Skeletal muscle satellite cell (primary cell): ENCODE results near the gene TREML4.

Source experiments
- H3K27me3 ChIP-seq: 2 replicates; pipeline ENCODE4 v1.7.0; 2013; ENCODE audit warnings: low read length; ENCODE audit not compliant: control insufficient read depth, insufficient read depth
- H3K36me3 ChIP-seq: 2 replicates; pipeline ENCODE4 v1.7.0; 2013; ENCODE audit warnings: mild to moderate bottlenecking, control low read depth, low read length; ENCODE audit not compliant: insufficient read depth
- H3K4me1 ChIP-seq: 2 replicates; pipeline ENCODE4 v1.7.0; 2013; ENCODE audit warnings: low read length; ENCODE audit not compliant: control insufficient read depth, insufficient read depth
- H3K4me2 ChIP-seq: 2 replicates; pipeline ENCODE4 v1.7.0; 2013; ENCODE audit warnings: mild to moderate bottlenecking, low read length
- H3K4me3 ChIP-seq: 2 replicates; pipeline ENCODE4 v1.7.0; 2013; ENCODE audit warnings: low read length
- H3K9ac ChIP-seq: 2 replicates; pipeline ENCODE4 v1.7.0; 2013; ENCODE audit warnings: mild to moderate bottlenecking, low read depth, low read length, moderate library complexity
- H3K9me3 ChIP-seq: replicated peaks from 2 replicates; pipeline ENCODE4 v1.7.0; 2013; ENCODE audit warnings: mild to moderate bottlenecking, control low read depth, low read length

The TREML4 gene

GRCh38 chr6:41209547-41210320 is 18.4 kb upstream of the TREML4 start:
- Histone ChIP-seq H3K9me3 (no peaks in the 10 kb centered on the region), H3K4me1 (no peaks in the 10 kb centered on the region), H3K4me3 (no peak overlapping the region), H3K4me2 (no peak overlapping the region), H3K9ac (no peak overlapping the region), H3K27me3 (peaks cover 8% of the 10 kb centered on the region), H3K36me3 (no peaks in the 10 kb centered on the region)

- Histone ChIP-seq H3K4me3 (no peak overlapping the region), H3K9ac (no peak overlapping the region), H3K4me1 (no peaks in the 10 kb centered on the region), H3K27me3 (peaks cover 8% of the 10 kb centered on the region), H3K36me3 (no peaks in the 10 kb centered on the region), H3K4me2 (no peak overlapping the region), H3K9me3 (no peaks in the 10 kb centered on the region)
These were observed 13.4 kb upstream of the TREML4 start for GRCh38 chr6:41214559-41215238.

DNA sequence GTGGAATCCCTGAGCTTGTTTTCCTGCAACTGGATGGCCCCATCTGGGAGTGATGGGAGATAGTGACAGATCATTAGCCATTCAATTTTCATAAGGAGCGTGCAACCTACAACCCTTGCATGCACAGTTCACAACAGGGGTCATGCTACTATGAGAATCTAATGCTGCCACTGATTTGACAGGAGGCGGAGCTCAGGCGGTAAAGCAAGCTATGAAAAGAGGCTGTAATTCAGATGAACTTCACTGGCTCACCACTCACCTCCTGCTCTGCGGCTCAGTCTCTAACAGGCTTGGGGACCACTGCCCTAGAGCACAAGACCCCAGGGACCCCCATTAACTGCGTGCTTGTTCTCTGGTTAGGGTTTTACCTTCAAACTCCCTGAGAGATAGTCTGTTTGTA is 12.4 kb upstream of the TREML4 start:
- Histone ChIP-seq H3K27me3 (peaks cover 5% of the 10 kb centered on the region), H3K4me3 (no peak overlapping the region), H3K9ac (no peak overlapping the region), H3K36me3 (no peaks in the 10 kb centered on the region), H3K9me3 (no peaks in the 10 kb centered on the region), H3K4me2 (no peak overlapping the region), H3K4me1 (no peaks in the 10 kb centered on the region)

DNA sequence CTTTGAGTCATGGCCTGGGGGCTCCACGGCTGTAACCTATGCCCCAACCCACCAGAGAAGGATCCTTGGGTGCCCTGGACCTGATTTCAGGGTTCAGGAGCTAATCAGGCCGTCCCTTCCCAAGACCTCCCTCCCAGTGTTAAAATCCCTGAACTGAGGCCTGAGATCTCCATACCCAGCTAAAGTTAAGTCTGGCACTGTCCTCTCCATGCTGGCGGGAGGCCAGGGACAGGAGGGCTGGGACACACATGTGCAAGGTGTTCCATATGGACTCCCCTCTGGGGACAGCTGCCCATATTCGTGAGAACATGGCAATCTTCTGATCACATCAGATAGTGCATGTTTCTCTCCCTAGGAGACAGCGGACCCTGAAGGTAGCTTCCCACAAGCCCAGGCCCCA is 11.5 kb upstream of the TREML4 start:
- Histone ChIP-seq H3K4me2 (no peak overlapping the region), H3K9me3 (no peaks in the 10 kb centered on the region), H3K27me3 (peaks cover 5% of the 10 kb centered on the region), H3K36me3 (no peaks in the 10 kb centered on the region), H3K4me1 (no peaks in the 10 kb centered on the region), H3K9ac (no peak overlapping the region), H3K4me3 (no peak overlapping the region)

DNA sequence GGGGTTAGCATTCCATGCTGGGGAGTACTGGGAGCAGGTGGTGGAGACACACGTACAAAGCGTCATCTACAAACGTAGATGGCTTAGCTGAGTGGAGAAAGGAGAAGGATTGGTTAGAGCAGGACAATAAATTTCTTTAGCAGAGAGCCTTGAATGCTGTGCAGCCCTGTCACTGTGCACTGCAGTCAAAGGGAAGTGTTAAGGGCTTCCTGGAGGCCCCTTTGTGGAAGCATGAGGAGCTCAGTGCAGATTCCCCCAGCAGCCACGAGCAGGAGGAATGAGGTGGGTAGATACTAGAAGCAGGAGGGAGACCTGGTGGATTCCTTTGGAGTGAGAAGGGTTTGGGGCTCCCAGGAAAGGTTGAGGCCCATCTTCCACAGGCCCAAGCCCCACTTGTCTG is 6.1 kb upstream of the TREML4 start:
- H3K4me3 ChIP-seq, result no peak overlapping the region
- H3K4me2 ChIP-seq, result no peak overlapping the region
- H3K9ac ChIP-seq, result no peak overlapping the region
- H3K36me3 ChIP-seq, result no peaks in the 10 kb centered on the region
- no peaks in the 10 kb centered on the region for H3K27me3 ChIP-seq
- no peaks in the 10 kb centered on the region for H3K9me3 ChIP-seq
- H3K4me1 ChIP-seq, result no peaks in the 10 kb centered on the region

DNA sequence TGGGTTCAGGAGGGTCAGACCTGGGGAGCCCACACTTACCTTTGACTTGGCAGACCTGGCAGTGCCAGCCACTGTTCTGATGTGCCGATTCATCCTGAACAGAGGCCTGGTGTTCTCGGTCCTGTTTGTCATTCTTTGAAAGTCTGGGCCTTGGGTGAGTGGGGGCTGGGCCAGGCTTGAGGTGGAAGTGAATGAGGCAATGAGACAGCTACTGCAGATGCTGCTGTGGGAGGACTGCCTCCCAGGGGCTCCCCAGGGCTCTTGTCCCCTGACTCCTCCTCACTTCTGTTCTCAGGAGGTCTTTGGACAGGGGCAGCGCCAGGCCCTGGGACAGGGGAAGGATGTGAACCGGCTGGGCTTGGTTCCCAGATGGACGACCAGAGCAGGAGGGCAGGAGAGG is 5.6 kb upstream of the TREML4 start:
- Histone ChIP-seq H3K27me3 (no peaks in the 10 kb centered on the region), H3K36me3 (no peaks in the 10 kb centered on the region), H3K9ac (no peak overlapping the region), H3K4me1 (no peaks in the 10 kb centered on the region), H3K4me2 (no peak overlapping the region), H3K4me3 (no peak overlapping the region), H3K9me3 (no peaks in the 10 kb centered on the region)

- Histone ChIP-seq H3K4me1 (no peaks in the 10 kb centered on the region), H3K4me2 (no peak overlapping the region), H3K9me3 (no peaks in the 10 kb centered on the region), H3K27me3 (no peaks in the 10 kb centered on the region), H3K9ac (no peak overlapping the region), H3K36me3 (no peaks in the 10 kb centered on the region), H3K4me3 (no peak overlapping the region)
These were observed 3.3 kb upstream of the TREML4 start for GRCh38 chr6:41224800-41225199.

DNA sequence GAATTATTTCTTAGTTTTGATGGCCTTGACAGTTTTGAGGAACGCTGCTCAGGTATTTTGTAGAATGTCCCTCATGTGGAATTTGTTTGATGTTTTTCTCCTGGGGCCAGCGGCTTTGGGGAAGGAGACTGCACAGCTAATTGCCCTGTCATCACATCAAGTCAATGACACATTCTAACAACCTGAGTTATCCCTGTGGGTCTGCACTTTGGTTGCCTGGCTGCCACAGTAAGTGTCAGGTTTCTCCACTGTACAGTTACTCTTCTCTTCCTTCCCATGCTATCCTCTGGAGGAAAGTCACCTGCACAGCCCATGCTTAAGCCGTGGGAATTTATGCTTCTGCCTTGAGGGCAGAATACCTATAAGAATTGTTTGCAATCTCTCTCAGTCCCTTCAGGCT is 1.4 kb upstream of the TREML4 start:
- no peaks in the 10 kb centered on the region for H3K9me3 ChIP-seq
- H3K9ac ChIP-seq, result no peak overlapping the region
- H3K4me3 ChIP-seq, result no peak overlapping the region
- H3K36me3 ChIP-seq, result no peaks in the 10 kb centered on the region
- H3K4me1 ChIP-seq, result no peaks in the 10 kb centered on the region
- H3K27me3 ChIP-seq, result no peaks in the 10 kb centered on the region
- no peak overlapping the region for H3K4me2 ChIP-seq

GRCh38 chr6:41228616-41229015 is 467 bp downstream of the TREML4 start:
- Histone ChIP-seq H3K9ac (no peak overlapping the region), H3K27me3 (no peaks in the 10 kb centered on the region), H3K9me3 (no peaks in the 10 kb centered on the region), H3K4me3 (no peak overlapping the region), H3K4me1 (no peaks in the 10 kb centered on the region), H3K36me3 (no peaks in the 10 kb centered on the region), H3K4me2 (no peak overlapping the region)

DNA sequence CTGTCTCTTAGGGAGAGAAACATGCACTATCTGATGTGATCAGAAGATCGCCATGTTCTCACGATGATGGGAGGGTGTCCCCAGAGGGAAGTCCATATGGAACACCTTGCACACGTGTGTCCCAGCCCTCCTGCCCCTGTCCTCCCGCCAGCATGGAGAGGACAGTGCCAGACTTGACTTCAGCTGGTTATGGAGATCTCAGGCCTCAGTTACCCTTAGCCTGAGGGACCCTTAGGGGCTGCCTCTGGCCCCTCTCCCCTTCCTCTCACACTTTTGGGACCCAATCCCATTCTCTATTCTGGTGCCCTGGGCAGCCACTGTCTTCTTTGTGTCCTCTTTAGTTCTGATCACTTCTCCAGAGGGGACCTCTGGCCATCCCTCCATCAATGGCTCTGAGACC is 1.6 kb downstream of the TREML4 start:
- Histone ChIP-seq H3K4me3 (no peak overlapping the region), H3K27me3 (no peaks in the 10 kb centered on the region), H3K9me3 (no peaks in the 10 kb centered on the region), H3K9ac (no peak overlapping the region), H3K36me3 (no peaks in the 10 kb centered on the region), H3K4me2 (no peak overlapping the region), H3K4me1 (no peaks in the 10 kb centered on the region)

DNA sequence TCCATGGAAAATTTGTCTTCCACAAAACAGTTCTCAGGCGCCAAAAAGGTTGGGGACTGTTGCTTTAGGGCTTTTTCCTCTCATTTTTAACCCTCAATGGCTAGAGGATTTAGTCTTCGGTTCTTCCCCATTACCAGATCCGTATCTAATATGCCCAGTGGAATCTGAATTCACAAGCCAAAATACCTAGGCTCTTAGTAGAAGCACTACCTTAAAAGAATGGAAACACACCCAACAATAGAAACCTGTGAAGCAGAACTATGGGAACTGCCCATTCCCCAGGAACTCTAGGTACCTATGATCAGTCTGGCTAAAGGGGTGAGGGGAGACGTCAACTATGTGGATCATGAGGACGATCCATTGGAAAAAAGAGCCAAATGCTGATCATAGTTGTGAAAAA is 3.1 kb downstream of the TREML4 start:
- Histone ChIP-seq H3K9ac (no peak overlapping the region), H3K4me3 (no peak overlapping the region), H3K27me3 (no peaks in the 10 kb centered on the region), H3K36me3 (no peaks in the 10 kb centered on the region), H3K4me1 (no peaks in the 10 kb centered on the region), H3K4me2 (no peak overlapping the region), H3K9me3 (no peaks in the 10 kb centered on the region)

DNA sequence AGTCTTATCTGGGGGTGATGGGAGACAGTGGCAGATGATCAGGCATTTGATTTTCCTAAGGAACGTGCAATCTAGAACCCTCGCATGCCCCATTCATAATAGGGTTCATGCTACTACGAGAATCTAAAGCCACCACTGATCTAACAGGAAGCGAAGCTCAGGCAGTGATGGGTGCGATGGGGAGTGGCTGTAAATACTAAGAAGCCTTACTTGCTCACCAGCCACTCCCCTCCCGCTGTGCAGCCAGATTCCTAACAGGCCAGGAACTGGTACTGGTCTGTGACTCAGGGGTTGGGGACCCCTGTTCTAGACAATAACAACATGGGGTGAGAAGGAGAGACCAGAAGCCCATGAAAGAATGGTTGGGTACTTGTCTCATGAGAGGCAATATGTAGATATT is 4.5 kb downstream of the TREML4 start:
- Histone ChIP-seq H3K9ac (no peak overlapping the region), H3K4me2 (no peak overlapping the region), H3K27me3 (peaks cover 5% of the 10 kb centered on the region), H3K36me3 (no peaks in the 10 kb centered on the region), H3K4me1 (no peaks in the 10 kb centered on the region), H3K4me3 (no peak overlapping the region), H3K9me3 (no peaks in the 10 kb centered on the region)
